H9 (cell line): ENCODE measurements around the gene C1QL1. TPM values are rescaled to one million over a fixed set of nuclear protein-coding genes. Genes with fewer than 3 reads are reported as not detected.

Experiments used
- DNase-seq: peaks from one replicate; pipeline ENCODE4 v3.0.0-alpha.2; 2017
- H2AFZ ChIP-seq: one replicate; pipeline ENCODE4 v1.6.1; 2013; ENCODE audit warnings: mild to moderate bottlenecking, low read length, control low read depth, moderate library complexity
- H2AK5ac ChIP-seq: 2 replicates; pipeline ENCODE4 v1.6.1; 2013; ENCODE audit warnings: low read length, control low read depth, mixed read lengths; ENCODE audit not compliant: insufficient read length
- H2BK120ac ChIP-seq: one replicate; pipeline ENCODE4 v1.6.1; 2013; ENCODE audit warnings: low read depth, mild to moderate bottlenecking, low read length, control low read depth, inconsistent platforms; ENCODE audit not compliant: poor library complexity, severe bottlenecking
- H2BK12ac ChIP-seq: 2 replicates; pipeline ENCODE4 v1.6.1; 2013; ENCODE audit warnings: low read length, control low read depth, mixed read lengths, low read depth; ENCODE audit not compliant: insufficient read length
- H2BK15ac ChIP-seq: 2 replicates; pipeline ENCODE4 v1.6.1; 2013; ENCODE audit warnings: low read depth, low read length, control low read depth
- H2BK20ac ChIP-seq: one replicate; pipeline ENCODE4 v1.6.1; 2013; ENCODE audit warnings: low read depth, mild to moderate bottlenecking, low read length, control low read depth, inconsistent platforms; ENCODE audit not compliant: poor library complexity, severe bottlenecking
- H2BK5ac ChIP-seq: 2 replicates; pipeline ENCODE4 v1.6.1; 2013; ENCODE audit warnings: low read length, control low read depth, mixed read lengths; ENCODE audit not compliant: insufficient read length
- H3K14ac ChIP-seq: 2 replicates; pipeline ENCODE4 v1.6.1; 2013; ENCODE audit warnings: low read length, control low read depth; ENCODE audit not compliant: insufficient read depth
- H3K18ac ChIP-seq: 2 replicates; pipeline ENCODE4 v1.6.1; 2013; ENCODE audit warnings: low read depth, mild to moderate bottlenecking, mixed read lengths, low read length, control low read depth; ENCODE audit not compliant: insufficient read length
- H3K23ac ChIP-seq: 2 replicates; pipeline ENCODE4 v1.6.1; 2013; ENCODE audit warnings: low read length, control low read depth, mixed read lengths, low read depth; ENCODE audit not compliant: insufficient read length
- H3K23me2 ChIP-seq: 2 replicates; pipeline ENCODE4 v1.6.1; 2013; ENCODE audit warnings: low read depth, mild to moderate bottlenecking, mixed read lengths, low read length, control low read depth; ENCODE audit not compliant: insufficient read length, poor library complexity, severe bottlenecking
- H3K27ac ChIP-seq: 2 replicates; pipeline ENCODE4 v1.5.1; 2013; ENCODE audit warnings: low read length, control low read depth, mixed read lengths, low read depth; ENCODE audit not compliant: insufficient read length
- H3K27me3 ChIP-seq: 2 replicates; pipeline ENCODE4 v1.6.1; 2013; ENCODE audit warnings: low read length, control low read depth, inconsistent platforms; ENCODE audit not compliant: insufficient read depth
- H3K4ac ChIP-seq: 2 replicates; pipeline ENCODE4 v1.6.1; 2013; ENCODE audit warnings: low read depth, mild to moderate bottlenecking, control low read depth, inconsistent platforms, low read length, moderate library complexity
- H3K4me1 ChIP-seq: 2 replicates; pipeline ENCODE4 v1.6.1; 2013; ENCODE audit warnings: low read length, control low read depth, inconsistent platforms; ENCODE audit not compliant: insufficient read depth
- H3K4me2 ChIP-seq: 2 replicates; pipeline ENCODE4 v1.6.1; 2013; ENCODE audit warnings: low read length, control low read depth, mixed read lengths; ENCODE audit not compliant: insufficient read length, insufficient read depth
- H3K56ac ChIP-seq: 2 replicates; pipeline ENCODE4 v1.6.1; 2013; ENCODE audit warnings: low read depth, mild to moderate bottlenecking, mixed read lengths, low read length, control low read depth; ENCODE audit not compliant: insufficient read length
- H3K79me1 ChIP-seq: 2 replicates; pipeline ENCODE4 v1.6.1; 2013; ENCODE audit warnings: low read depth, mild to moderate bottlenecking, moderate library complexity, low read length, control low read depth, inconsistent platforms; ENCODE audit not compliant: insufficient read depth, poor library complexity, severe bottlenecking
- H3K79me2 ChIP-seq: 2 replicates; pipeline ENCODE4 v1.6.1; 2013; ENCODE audit warnings: low read length, control low read depth, inconsistent platforms; ENCODE audit not compliant: insufficient read depth
- H3K9ac ChIP-seq: 2 replicates; pipeline ENCODE4 v1.6.1; 2013; ENCODE audit warnings: low read length, control low read depth, mixed read lengths; ENCODE audit not compliant: insufficient read length; ENCODE audit errors: extremely low read depth
- H3K9me3 ChIP-seq: one replicate; pipeline ENCODE4 v1.6.1; 2013; ENCODE audit warnings: low read depth, low read length, inconsistent platforms; ENCODE audit not compliant: control insufficient read depth
- H3T11ph ChIP-seq: one replicate; pipeline ENCODE4 v1.6.1; 2013; ENCODE audit warnings: mild to moderate bottlenecking, low read length, control low read depth, inconsistent platforms
- H4K20me1 ChIP-seq: one replicate; pipeline ENCODE4 v1.6.1; 2013; ENCODE audit not compliant: control insufficient read depth, insufficient read length, insufficient read depth
- H4K5ac ChIP-seq: 2 replicates; pipeline ENCODE4 v1.6.1; 2013; ENCODE audit warnings: low read depth, mild to moderate bottlenecking, mixed read lengths, low read length, control low read depth; ENCODE audit not compliant: insufficient read length
- H4K8ac ChIP-seq: replicated peaks from 2 replicates; pipeline ENCODE4 v1.6.1; 2013; ENCODE audit warnings: low read length, control low read depth, mixed read lengths, low read depth; ENCODE audit not compliant: insufficient read length
- H4K91ac ChIP-seq: 2 replicates; pipeline ENCODE4 v1.6.1; 2013; ENCODE audit warnings: low read depth, mild to moderate bottlenecking, moderate library complexity, mixed read lengths, low read length, control low read depth; ENCODE audit not compliant: insufficient read length
- H3K27ac Mint-ChIP-seq, 3 experiments: 2 replicates in 2 of 3; 3 replicates in 1 of 3; pipeline ENCODE4 v1.8.0; 2020 to 2021; ENCODE audit warnings: mixed read lengths in 3 of 3, mild to moderate bottlenecking in 1 of 3, moderate library complexity in 1 of 3
- H3K27me3 Mint-ChIP-seq: 2 replicates; pipeline ENCODE4 v1.8.0; 2021; ENCODE audit warnings: low read depth, mild to moderate bottlenecking, moderate library complexity, mixed read lengths
- H3K36me3 Mint-ChIP-seq, 3 experiments: 2 replicates in 2 of 3; 3 replicates in 1 of 3; pipeline ENCODE4 v1.8.0; 2020 to 2021; ENCODE audit warnings: low read depth in 3 of 3, mixed read lengths in 3 of 3; ENCODE audit not compliant: insufficient read depth in 1 of 3
- H3K4me1 Mint-ChIP-seq, 2 experiments: 2 replicates each; pipeline ENCODE4 v1.8.0; 2020; ENCODE audit warnings: mixed read lengths in 2 of 2
- H3K4me3 Mint-ChIP-seq, 2 experiments: 2 replicates in 1 of 2; 3 replicates in 1 of 2; pipeline ENCODE4 v1.8.0; 2020 to 2021; ENCODE audit warnings: mild to moderate bottlenecking in 2 of 2, mixed read lengths in 2 of 2, moderate library complexity in 1 of 2
- H3K9me3 Mint-ChIP-seq, 2 experiments: 2 replicates in 1 of 2; 3 replicates in 1 of 2; pipeline ENCODE4 v1.8.0; 2020; ENCODE audit warnings: mild to moderate bottlenecking in 2 of 2, mixed read lengths in 2 of 2, moderate library complexity in 1 of 2
- CTCF ChIP-seq: fragments of 200-600 bp; sonication (generic); conservative IDR thresholded peaks from 3 replicates; pipeline ENCODE4 v1.8.0; 2021; ENCODE audit warnings: antibody characterized with exemption, mild to moderate bottlenecking
- WGBS: extraction: QIAGEN DNeasy Blood & Tissue Kit; methylation state at CpG from one replicate; pipeline ENCODE4 v1.1.7; 2013; ENCODE audit warnings: missing lambda C conversion rate, low lambda C conversion rate, mixed read lengths; ENCODE audit not compliant: insufficient read length; ENCODE audit errors: extremely low coverage; 5-methylcytosine and 5-hydroxymethylcytosine counted together
- total RNA-seq: library from RNA; stranded (reverse); gene quantifications from 2 replicates; pipeline ENCODE4 v1.2.1, GENCODE V29; 2021

Gene C1QL1
- total RNA-seq, 1 experiment from 2014 or later, result 6.0 TPM

GRCh38 chr17:44990994-44991393, 22.9 kb upstream of the C1QL1 start:
- Histone ChIP-seq H3K79me2 (no peaks in the 10 kb centered on the region), H3K9me3 (no peaks in the 10 kb centered on the region), H3K27me3 (no peaks in the 10 kb centered on the region), H3K79me1 (no peaks in the 10 kb centered on the region), H3K23me2 (no peaks in the 10 kb centered on the region), H2BK20ac (no peak overlapping the region), H2BK5ac (no peak overlapping the region), H3K4me1 (no peaks in the 10 kb centered on the region), H3K9ac (no peak overlapping the region), H3K23ac (no peak overlapping the region), H2AK5ac (no peak overlapping the region), H3K4ac (no peak overlapping the region), H3K4me2 (no peak overlapping the region), H2BK120ac (no peak overlapping the region), H2AFZ (no peak overlapping the region), H4K8ac (no peak overlapping the region), H4K91ac (no peak overlapping the region), H3K27ac (no peak overlapping the region), H4K20me1 (no peaks in the 10 kb centered on the region), H2BK15ac (no peak overlapping the region), H4K5ac (no peak overlapping the region), H3T11ph (no peak overlapping the region), H2BK12ac (no peak overlapping the region), H3K56ac (no peak overlapping the region), H3K14ac (no peak overlapping the region), H3K18ac (no peak overlapping the region)
- Mint-ChIP-seq H3K9me3 (no peaks in the 10 kb centered on the region; a peak in 1 of 5 replicates), H3K27ac (no peak overlapping the region), H3K4me1 (peaks cover 18 to 32% of the 10 kb centered on the region in 2 experiments), H3K4me3 (no peak overlapping the region), H3K36me3 (no peaks in the 10 kb centered on the region; a peak in 1 of 7 replicates), H3K27me3 (peaks cover 13% of the 10 kb centered on the region)
- no CpG with 5 or more reads among the region's 10 CpGs for WGBS
- no peak for DNase-seq
- TF ChIP-seq CTCF, result no peak
